ENCODE data around the gene STK35.
A peak's percentile ranks its signal among the peaks of the same experiment; 100 is the strongest.
"Not testable (repeated sequence)": the region's sequence is repeated elsewhere in the genome, so short reads cannot be mapped to it uniquely, and the experiment has no call there.

Gene STK35

DNA sequence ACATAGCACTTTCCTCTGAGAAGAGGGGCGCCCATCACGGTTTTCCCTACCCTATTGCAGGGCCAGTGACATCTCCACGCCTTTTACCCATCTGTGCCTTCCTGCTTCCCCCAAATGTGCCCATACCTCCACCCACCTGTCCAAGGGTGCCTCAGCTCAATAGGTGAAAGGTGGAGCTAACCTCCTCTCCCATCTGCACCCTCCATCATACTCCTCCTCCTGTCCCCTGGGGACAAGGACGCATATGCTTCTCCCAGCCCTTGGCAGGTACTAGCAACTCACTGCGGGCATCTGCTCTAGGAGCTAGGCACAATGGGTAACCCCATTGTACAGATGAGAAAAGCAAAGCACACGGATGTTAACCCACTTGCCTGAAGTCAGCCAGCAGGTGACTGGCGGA, 62.8 kb downstream of the STK35 start:
- no peak for DNase-seq

DNA sequence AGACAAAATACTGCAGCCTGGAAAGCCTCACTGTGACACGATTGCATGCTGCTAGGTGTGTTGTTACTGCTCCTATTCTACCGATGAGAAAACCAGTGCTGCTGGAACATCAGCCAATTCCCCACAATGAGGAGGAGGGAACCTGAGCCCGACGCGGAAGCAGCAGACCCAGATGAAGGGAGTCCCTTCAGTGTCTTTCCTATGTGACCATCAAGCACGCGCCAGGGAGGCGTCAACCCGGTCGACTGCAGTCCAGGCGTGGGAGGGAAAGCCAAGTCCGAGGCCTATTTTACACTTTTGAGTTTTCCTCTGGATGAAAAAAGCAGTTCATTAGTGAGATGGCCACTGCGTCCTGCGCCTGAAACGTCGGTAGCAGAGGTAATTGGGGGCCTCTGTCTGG, 63.3 kb downstream of the STK35 start:
- DNase-seq = no peak

DNA sequence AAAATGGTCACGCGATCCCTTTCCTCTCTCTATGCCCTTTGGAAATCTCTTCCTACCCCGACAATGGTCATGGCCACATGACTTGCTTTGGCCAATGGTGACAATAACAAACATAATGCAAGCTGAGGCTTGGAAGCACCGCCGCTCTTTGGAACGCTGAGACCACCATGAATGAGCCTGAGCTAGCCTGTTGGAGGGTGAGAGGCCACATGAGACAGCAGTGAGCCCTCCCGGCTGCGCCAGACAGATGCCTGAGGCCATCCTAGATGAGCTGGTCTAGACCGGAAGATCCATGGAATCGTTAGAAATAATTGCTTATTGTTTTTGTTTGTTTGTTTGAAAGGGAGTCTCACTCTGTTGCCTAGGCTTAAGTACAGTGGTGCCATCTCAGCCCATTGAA, 64.2 kb downstream of the STK35 start:
- DNase-seq = no peak

DNA sequence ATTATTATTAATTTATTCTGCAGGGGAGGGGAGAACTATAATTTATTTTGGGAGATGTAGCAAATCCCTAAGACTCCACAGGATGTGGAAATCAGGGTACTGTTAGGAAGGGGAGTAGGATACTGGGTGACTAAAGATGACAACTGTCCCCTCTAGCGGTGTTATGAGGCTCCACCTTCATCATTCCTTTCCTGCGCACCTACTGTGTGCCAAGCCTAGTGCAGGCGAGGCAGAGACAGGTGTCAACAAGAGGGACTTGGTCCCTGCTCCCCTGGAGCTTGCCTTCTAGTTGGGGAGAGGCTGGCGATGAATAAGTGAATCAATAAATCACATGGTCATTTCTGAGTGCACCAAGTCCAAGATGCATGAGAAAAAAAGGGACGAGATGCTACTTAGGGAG, 65.5 kb downstream of the STK35 start:
- no peak for DNase-seq

DNA sequence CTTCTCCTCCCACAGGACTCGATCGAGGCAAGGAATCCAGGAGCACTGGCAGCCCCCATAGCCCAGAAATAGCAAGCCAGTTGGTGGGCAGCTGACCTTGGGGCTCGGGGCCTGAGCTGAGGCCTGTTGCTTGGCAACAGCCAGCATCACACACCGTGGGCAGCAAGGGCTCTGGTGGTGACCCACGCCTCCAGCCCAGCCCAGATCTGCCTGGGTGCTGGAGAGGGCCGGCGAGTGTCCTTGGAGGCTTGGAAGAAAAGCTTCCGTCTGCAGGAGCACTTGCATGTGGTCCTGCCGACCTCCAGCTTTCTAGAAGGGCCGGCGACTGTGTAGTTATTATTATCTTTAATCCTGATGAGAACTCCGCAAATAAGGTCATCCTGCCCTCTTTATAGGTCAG, 67.3 kb downstream of the STK35 start:
- no peak for DNase-seq

DNA sequence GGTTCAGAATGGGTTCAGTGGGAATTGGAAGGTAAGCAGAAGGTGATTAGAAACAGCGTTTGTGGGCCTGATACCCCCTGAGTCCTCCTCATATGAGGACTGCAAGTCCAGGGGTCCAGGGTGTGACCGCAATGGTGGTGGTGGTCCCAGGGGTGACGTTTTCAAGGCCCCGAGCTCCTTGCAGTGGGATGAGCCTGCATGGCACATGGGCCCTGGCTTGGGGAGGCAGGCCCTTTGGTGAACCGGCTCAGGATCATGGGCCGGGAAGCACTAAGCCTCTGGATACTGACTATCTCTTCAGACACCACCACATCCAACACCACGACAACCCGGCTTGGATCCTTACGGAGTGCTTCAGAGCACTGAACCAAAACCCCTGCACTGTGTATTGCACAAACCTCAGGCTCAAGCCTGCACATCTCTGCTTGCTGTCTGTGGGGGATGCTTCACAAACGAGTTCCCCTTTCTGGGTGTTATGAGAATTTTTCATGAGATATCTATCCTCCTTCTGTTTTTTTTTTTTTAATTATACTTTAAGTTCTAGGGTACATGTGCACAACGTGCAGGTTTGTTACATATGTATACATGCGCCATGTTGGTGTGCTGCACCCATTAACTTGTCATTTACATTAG, 67.9 kb downstream of the STK35 start:
- no peak for DNase-seq

DNA sequence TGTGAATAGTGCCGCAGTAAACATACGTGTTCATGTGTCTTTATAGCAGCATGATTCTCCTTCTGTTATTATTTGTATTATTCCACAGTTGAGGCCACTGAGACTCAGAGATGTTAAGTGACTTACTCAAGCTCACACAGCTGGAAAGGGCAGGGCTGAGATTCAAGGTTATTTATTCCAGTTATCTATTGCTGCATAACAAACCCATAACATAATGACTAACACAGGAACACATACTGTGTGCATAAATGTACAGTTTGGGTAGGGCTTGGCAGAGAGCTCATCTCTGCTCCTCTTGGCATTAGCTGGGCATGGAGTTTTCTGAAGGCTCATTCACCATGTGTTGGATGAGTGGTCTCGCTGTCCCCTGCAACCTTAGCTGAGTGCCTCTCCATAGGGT, 68.8 kb downstream of the STK35 start:
- no peak for DNase-seq

DNA sequence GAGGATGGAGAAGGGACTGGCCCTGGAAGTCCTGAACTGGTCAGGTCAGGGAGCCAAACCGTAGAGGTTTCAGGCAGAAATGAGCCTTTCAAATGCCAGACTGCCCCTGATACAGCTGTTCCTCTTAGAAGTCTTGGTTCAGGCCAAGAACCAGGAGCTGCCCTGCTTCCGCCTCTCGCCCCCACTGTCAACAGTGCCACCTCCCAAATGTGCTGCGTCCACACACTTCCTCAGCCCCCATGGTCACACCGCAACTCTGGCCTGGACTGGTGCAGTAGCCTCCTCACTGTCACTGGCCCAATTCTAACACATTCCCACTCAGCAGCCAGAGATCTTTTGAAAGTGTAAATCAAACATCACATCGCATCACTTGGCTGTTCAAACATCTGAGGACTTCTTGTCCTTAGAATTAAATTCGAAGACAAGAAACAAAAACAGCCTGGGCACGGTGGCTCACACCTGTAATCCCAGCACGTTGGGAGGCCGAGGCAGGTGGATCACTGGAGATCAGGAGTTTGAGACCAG, 69.7 kb downstream of the STK35 start:
- DNase-seq = no peak

DNA sequence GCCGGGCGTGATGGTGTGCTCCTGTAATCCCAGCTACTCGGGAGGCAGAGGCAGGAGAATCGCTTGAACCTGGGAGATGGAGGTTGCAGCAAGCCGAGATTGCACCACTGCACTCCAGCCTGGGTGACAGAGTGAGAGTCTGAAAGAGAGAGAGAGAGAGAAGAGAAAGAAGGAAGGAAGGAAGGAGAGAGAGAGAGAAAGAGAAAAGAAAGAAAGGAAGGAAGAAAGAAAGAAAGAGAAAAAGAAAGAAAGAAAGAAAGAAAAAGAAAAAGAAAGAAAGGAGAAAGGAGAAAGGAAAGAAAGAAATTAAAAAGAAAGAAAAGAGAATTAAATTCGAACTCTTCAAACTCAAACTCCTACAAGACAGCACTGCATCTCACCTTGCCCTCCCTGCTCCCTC, 70.2 kb downstream of the STK35 start:
- DNase-seq = not testable (repeated sequence)

DNA sequence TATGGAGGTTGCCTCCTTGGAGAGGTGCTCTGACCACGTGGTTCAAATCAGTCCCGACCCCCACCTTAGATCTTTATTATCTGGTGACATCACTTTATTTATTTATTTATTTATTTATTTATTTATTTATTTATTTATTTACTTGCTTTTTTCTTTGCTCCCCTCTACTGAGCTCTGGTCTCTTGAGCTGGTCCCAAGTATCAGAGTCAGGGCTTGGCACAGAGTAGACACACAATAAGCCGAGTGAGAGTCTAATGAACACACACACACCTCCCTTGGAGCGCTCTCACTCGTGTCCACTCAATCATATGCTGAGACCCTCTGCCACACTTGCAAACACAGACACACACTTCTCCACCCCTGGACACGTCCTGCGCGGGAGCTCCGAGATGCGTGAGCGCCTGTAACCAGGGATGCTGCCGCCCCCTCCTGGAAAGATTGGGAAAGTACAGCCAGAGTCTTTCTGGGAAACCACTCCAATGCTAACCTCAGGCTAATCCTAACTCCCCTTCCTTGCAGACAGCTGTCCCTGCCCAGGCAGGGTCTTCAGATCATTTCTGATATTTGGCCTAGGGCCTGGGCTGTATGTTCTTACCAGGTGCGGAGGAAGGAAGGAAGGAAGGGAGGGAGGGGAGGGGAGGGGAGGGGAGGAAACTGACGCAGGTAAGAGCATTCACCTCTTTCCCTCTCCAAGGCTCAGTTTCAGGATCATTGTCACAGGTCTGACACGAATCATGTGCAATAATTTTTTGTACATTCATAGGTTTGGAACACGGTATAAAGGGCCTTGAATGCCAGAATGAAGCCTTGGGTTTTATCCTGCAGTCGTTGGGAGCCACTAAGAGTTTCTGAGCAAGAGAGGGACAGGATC, 70.9 kb downstream of the STK35 start:
- peak; percentile 9 for DNase-seq

DNA sequence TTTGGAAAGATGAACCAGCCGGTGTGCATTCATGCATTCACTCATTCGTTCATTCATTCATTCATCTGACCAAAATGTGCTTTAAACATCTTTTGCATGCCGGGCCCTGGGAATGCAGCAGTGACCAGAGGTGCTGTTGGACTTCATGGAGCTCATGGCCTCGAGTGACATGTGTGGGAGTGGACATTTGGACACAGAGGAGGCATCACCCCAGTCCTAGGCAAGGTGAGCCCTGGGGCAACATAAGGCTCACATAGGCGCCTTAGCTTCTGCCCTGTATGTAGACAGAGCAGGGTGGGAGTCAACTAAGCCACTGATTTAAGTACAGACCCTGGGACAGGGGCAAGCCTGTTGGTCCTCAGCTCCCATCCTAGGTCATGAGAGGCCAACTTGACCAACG, 71.6 kb downstream of the STK35 start:
- DNase-seq = no peak

DNA sequence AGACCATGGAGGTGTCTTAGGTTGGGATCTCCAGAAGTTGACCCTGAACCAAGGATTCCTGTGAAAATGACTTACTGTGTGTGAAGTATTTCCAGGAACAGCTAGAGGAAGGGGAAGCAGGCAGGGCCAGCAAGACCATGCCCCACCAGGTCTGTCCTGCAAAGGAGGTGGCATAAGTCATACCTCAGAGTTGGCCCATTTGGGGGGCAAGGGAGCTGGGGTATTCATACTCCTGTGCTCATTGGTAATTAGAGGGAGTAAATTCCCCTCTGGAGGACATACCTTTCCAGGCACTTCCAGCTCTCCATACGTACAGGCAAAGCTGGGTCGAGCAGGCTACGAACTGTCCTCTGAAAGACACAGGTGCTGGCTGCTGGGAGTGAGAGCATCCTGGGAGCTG, 72.4 kb downstream of the STK35 start:
- DNase-seq = no peak

DNA sequence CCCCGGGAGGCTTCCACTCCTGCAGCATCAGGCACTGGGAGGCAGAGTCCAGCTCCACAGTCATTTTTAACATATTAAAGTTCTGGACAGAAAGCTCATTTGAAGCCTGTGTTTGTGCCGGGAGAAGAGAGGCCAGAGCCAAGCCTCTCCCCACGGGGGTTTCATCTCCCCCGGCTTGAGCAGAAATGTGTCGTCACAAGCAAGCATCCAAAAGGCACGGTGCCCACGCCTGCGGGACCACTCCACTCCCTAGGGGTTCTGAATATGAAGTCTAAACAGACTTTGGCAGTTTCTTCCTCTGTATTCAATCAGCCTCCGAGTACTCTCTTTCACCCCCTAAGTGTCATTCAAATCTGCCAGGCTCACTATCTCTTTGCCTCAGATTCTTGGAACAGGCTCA, 75.3 kb downstream of the STK35 start:
- DNase-seq = no peak

DNA sequence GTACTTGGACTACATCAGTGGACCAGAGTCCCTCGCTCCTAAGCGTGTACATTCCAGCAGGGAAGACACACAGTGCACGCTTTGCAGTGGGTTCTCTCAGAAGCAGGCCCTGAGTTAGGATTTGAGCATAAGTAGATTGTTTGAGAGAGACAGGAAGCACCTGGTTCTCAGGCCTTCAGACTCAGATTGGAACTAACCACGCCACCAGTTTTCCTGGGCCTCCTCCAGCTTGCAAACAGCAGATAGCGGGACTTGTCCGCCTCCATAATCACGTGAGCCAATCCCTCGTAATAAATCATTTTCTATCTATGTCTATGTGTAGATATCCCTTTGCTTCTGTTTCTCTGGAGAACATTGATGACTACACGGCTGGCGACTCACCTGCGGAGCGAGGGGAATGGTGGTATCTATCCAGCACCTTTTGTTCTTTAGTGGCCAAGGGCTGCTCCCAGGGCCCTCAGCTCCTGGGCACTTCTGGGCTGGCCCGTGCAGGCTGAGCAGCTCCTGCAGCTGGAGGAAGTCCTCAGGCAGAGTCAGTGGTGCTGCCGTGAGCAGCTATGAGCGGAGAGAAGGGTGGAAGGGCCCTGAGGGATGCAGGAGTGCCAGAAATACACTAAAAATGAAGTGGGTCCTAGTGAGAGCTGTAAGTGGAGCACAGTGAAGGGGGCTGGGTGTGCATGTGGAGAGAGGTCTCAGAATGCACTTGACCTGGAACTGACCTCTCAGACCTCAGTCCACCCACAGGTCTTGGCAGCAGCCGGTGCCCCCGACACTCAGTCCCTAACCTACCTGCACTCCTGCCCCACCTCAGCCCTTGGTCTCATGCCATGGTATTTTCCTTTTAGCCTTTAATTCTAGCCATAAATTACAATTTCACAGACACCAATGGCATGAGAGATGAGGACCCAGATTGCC, 76.9 kb downstream of the STK35 start:
- no peak for DNase-seq

DNA sequence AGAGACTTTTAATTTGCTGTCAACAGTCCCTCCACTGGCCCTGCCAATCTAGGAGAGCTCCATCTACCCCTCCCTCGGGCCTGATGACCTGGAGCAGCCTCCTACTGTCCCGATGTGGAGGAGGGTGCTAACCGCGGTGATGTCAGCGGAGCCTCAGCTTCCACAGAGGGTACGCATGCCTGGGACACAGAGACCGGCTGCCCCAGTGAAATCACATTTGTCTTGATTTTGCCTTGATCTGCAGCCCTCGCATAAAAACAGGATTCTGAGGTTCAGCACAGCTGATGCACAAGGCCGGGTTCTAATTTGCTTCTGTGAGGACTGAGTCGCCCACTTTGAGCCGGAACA, 77.6 kb downstream of the STK35 start:
- no peak for DNase-seq

DNA sequence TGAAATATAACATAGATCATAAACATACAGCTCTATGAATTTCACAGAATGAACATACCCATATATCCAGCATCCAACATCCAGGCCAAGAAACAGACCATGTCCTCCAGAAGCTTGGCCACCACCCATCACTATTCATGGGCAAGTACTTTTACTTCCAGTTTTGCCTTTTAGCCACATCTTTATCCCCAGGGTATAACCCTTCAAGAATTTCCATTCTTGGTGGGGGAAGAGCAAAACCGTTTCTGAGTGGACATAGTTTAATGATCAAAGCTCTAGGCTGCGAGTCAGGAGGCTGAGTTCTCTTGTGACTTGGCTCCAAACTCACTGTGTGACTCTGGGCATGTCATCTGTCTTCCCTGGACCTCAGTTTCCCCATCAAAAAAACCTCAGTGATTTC, 78.3 kb downstream of the STK35 start:
- DNase-seq = no peak

DNA sequence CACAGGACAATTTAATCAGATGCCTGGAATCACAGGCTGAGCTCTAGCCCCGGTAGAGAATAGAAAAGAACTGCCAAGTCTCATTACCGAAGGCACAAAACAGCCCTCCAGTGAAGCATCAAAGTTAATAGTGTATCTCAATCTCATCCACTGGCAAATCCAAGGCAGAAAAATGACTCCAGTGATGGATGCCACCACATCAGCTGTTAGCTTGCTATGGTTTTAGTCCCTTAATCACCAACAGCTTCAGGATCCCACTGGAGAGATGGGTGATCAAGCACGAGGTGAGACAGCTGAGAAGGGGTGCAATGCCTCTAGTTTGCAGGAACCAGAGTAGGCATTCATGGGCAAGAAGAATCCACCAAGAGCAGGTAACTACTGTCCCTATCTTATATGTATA, 81.8 kb downstream of the STK35 start:
- no peak for DNase-seq

DNA sequence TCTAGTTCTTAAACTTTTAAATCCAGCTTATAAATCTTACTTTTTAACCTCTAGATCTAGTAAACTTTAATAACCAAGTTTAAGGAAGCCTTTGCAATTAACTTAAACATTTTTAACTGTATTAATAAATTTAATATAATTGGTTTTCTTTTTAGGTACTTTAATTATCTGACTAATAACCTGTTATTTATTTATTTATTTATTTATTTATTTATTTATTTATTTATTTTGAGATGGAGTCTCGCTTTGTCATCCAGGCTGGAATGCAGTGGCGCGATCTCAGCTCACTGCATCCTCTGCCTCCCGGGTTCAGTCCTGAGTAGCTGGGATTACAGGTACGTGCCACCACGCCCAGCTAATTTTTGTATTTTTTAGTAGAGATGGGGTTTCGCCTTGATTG, 83.3 kb downstream of the STK35 start:
- DNase-seq = not testable (repeated sequence)

DNA sequence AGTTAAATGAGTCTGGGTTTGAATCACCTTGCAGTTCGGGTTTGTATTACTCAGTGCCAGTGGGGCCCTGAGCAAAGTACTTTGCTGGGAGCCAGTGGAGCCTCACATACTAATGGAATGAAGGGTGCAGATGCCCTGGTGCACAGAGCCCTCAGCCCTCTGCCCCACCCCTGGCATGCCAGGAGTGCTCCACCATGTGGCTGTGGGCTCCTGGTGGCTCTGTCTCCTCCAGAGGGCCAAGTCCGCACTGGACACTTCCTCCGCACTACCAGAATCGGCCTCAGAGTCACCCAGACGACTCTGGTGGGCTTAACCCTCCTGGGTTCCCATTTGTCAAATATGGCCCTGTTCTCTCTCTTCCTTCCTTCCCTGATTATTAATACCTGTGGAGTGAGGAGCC, 94.0 kb downstream of the STK35 start:
- DNase-seq = no peak

DNA sequence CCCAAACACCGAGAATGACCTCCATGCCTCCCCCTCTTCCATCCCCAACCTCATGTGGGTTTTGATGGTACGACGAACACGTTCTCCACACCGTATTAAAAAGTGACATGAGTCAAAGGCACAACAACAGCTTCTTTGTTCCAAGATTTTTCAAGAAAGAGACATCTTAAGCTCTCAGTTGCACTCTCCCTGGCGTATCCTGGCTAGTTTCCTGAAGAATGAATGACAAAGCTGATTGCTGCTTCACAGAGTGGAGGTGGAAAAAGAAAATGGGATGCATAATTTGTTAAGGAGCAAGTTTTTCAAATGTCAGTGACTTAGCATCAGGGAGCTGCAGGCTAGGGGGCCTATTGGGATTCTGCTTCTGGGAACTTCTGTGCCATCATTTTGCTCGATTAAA, 95.5 kb downstream of the STK35 start:
- no peak for DNase-seq

All from NCI-H2107 (cell line).